ENCODE data around the gene TTLL3. TPM values are rescaled to one million over a fixed set of nuclear protein-coding genes. Genes with fewer than 3 reads are reported as not detected.
A peak's percentile ranks its signal among the peaks of the same experiment; 100 is the strongest.

Gene TTLL3
- total RNA-seq, 1 experiment from 2014 or later, result 3.1 TPM

- H3K36me3 ChIP-seq, result no peaks in the 10 kb centered on the region
Observed at GRCh38 chr3:9818666-9819335, 8.7 kb downstream of the TTLL3 start.

GRCh38 chr3:9820543-9820942, 10.5 kb downstream of the TTLL3 start:
- H3K27me3 ChIP-seq, result no peaks in the 10 kb centered on the region
- H3K36me3 ChIP-seq, result no peaks in the 10 kb centered on the region
- H3K9me3 ChIP-seq, result no peaks in the 10 kb centered on the region
- DNase-seq, result no peak
- H3K4me3 ChIP-seq, result no peak overlapping the region

More at GRCh38 chr3:9818666-9819335, 8.7 kb downstream of the TTLL3 start:
- no peaks in the 10 kb centered on the region for H3K9me3 ChIP-seq
- no peaks in the 10 kb centered on the region for H3K27me3 ChIP-seq
- H3K4me3 ChIP-seq, result no peak overlapping the region
- DNase-seq, result no peak

DNA sequence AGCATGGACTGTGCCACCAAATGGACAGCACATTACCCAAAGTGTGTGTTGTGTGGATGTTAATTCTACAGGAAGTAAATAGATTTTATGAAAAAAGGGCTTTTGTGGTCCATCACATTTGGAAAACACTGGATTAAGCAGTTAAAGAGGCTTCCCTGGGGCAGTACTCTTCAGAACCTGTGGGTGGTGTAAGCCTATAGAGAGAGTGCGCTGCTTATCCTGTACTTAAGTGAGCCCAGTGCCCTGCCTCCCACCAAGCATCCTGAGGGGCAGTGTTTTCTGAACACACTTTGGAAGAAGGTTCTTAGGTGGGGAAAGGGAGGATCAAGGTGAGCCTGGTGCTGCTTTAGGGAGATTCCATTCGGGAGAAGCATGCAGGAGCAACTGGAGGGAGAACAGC, 10.9 kb downstream of the TTLL3 start:
- no peaks in the 10 kb centered on the region for H3K27me3 ChIP-seq
- H3K36me3 ChIP-seq, result no peaks in the 10 kb centered on the region
- H3K9me3 ChIP-seq, result no peaks in the 10 kb centered on the region
- no peak for DNase-seq
- H3K4me3 ChIP-seq, result no peak overlapping the region

GRCh38 chr3:9825451-9826040, 15.5 kb downstream of the TTLL3 start:
- Histone ChIP-seq H3K4me3 (no peak overlapping the region), H3K27me3 (no peaks in the 10 kb centered on the region), H3K9me3 (no peaks in the 10 kb centered on the region), H3K36me3 (no peaks in the 10 kb centered on the region)
- no peak for DNase-seq

DNA sequence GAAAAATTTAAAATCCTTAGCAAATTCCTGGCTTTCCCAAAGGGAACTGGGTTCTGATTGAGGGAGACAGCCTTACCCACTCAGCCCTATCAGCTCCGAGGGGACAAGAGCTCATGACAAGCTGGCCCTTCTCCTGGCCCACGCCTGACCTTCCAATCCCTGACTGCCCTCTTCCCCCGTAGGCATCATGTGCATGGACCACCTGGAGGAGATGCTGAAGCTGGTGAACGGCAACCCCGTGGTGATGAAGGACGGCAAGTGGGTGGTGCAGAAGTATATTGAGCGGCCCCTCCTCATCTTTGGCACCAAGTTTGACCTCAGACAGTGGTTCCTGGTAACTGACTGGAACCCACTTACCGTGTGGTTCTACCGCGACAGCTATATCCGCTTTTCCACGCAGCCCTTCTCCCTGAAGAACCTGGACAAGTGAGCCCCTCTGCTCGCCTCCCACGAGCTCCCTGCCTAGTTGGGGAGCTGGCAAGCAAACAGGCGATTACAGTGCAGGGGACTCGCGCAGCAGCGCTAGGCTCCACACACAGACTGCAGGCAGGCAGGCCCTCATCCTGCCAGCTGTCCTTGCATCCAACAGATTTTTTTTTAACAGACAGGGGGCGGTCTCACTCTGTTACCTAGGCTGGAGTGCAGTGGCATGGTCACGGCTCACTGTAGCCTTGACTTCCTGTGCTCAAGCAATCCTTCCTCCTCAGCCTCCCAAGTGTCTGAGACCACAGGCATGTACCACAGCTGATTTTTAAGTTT, 16.9 kb downstream of the TTLL3 start:
- no peaks in the 10 kb centered on the region for H3K27me3 ChIP-seq
- DNase-seq, result no peak

GRCh38 chr3:9828801-9829755, 19.0 kb downstream of the TTLL3 start:
- H3K9me3 ChIP-seq, result no peaks in the 10 kb centered on the region
- DNase-seq, result no peak
- H3K4me3 ChIP-seq, result no peak overlapping the region
- no peaks in the 10 kb centered on the region for H3K27me3 ChIP-seq
- H3K36me3 ChIP-seq, result no peaks in the 10 kb centered on the region

More for the DNA sequence above, 16.9 kb downstream of the TTLL3 start:
- no peaks in the 10 kb centered on the region for H3K9me3 ChIP-seq
- H3K36me3 ChIP-seq, result no peaks in the 10 kb centered on the region
- no peak overlapping the region for H3K4me3 ChIP-seq

DNA sequence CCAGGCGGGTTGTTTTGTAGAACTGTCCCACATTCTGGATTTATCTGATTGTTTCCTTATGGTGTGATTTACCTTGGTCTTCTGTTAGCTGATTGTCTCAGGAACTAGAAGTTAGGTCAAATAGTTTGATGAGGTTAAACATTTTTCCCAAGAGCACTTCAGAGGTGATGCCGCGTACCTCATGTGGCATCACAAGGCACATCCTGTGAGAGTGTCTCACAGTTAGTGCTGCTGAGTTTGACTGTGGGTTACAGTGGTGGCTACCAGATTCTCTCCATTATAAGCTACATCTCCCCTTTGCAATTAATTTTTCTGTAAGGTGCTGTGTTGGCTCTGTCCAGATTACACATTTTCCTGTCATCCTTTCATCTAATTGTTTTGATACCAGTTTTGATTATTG, 21.2 kb downstream of the TTLL3 start:
- Histone ChIP-seq H3K9me3 (no peaks in the 10 kb centered on the region), H3K36me3 (no peaks in the 10 kb centered on the region), H3K27me3 (no peaks in the 10 kb centered on the region), H3K4me3 (no peak overlapping the region)
- DNase-seq, result no peak

GRCh38 chr3:9833078-9833477, 23.0 kb downstream of the TTLL3 start:
- no peak for DNase-seq
- Histone ChIP-seq H3K9me3 (no peaks in the 10 kb centered on the region), H3K4me3 (no peak overlapping the region), H3K36me3 (no peaks in the 10 kb centered on the region), H3K27me3 (no peaks in the 10 kb centered on the region)

DNA sequence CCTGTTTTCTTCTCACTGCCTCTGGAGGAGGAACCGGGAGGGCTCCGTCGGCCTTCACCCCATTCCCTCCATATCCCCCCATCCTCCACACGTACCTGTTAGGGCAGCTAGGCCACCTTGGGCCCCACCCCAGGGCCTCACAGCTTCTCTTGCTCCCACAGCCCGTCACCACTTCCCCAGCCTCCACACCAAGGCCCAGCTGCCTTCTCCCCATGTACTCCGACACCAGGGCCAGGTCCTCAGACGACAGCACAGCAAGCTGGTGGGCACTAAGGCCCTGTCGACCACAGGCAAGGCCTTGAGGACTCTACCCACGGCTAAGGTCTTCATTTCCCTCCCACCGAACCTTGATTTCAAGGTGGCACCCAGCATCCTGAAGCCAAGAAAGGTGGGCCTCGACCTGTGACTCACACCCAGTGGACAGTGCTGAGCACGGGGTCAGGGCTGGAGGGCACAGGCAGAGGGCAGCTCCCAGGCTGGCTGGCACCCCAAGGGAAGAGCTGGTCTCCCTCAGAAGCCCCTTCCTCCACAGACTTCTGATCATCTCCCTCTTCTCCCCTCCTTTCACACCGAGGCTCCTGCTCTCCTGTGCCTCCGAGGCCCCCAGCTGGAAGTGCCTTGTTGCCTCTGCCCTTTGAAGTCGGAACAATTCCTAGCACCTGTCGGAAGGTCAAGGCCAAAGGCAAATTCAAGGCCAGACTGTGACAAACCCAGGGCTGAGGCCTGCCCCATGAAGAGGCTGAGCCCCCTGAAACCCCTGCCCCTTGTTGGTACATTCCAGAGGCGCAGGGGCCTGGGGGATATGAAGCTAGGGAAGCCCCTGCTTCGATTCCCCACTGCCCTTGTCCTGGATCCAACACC, 24.7 kb downstream of the TTLL3 start:
- Histone ChIP-seq H3K27me3 (no peaks in the 10 kb centered on the region), H3K9me3 (no peaks in the 10 kb centered on the region), H3K36me3 (no peaks in the 10 kb centered on the region), H3K4me3 (no peak overlapping the region)
- no peak for DNase-seq

- DNase-seq, result no peak
- Histone ChIP-seq H3K27me3 (no peaks in the 10 kb centered on the region), H3K4me3 (no peak overlapping the region), H3K9me3 (no peaks in the 10 kb centered on the region), H3K36me3 (0 out of 2 replicates have a peak, but pooled peaks cover 5% of the 10 kb centered on the region)
Observed at GRCh38 chr3:9837701-9838582, 27.9 kb downstream of the TTLL3 start.

DNA sequence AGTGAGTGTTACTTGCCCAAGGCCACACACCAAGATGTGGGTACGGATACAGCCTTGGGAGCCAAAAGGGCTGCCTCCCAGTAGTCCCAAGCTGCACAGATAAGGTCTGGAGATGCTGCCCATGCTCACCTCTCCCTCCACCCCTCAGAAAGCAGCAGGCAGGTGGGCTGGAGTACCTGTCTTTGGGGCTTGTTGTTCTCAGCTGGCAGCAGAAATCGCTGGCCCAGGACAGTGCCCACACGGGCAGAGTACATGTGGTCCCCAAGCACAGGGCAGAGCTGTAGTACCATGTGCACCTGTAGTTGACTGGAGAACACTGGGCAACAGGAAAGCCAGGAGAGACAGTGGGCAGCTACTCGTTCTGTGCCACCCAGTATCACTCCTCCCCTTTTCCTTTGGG, 28.8 kb downstream of the TTLL3 start:
- Histone ChIP-seq H3K36me3 (0 out of 2 replicates have a peak, but pooled peaks cover 5% of the 10 kb centered on the region), H3K27me3 (no peaks in the 10 kb centered on the region), H3K9me3 (no peaks in the 10 kb centered on the region), H3K4me3 (no peak overlapping the region)
- no peak for DNase-seq

GRCh38 chr3:9841015-9841414, 31.0 kb downstream of the TTLL3 start:
- no peaks in the 10 kb centered on the region for H3K27me3 ChIP-seq
- no peaks in the 10 kb centered on the region for H3K9me3 ChIP-seq
- H3K4me3 ChIP-seq, result no peak overlapping the region
- DNase-seq, result no peak
- H3K36me3 ChIP-seq, result 0 out of 2 replicates have a peak, but pooled peaks cover 5% of the 10 kb centered on the region

GRCh38 chr3:9843715-9844438, 33.8 kb downstream of the TTLL3 start, which contains the start of gene RPUSD3:
RPUSD3 (minus strand) TSS chr3:9844008; CDS start chr3:9843990, 18 bp downstream.
- Histone ChIP-seq H3K9me3 (no peaks in the 10 kb centered on the region), H3K4me3 (peak within 1 kb of the TSS; percentile 63), H3K36me3 (0 out of 2 replicates have a peak, but pooled peaks cover 5% of the 10 kb centered on the region), H3K27me3 (no peaks in the 10 kb centered on the region)
- peak; percentile 90 for DNase-seq

DNA sequence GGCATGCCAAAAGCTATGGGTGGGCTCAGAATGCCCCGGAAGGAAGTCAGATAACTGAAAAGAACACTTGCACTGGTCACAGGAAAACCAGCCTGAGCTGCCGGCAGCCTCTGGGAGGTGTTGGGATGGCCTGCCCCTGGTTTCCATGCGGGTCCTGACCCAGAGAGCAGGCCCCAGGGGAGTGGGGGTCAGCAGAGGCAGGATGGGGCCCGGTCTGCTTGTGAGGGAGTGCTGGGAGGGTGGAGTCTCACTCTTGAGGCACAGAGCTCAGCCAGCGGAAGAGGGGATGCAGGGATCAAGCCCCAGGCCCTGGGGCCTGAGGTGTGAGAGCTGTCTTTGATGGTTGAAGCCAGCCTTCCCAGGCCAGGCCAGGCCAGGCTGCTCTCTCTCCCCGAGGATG, 36.2 kb downstream of the TTLL3 start:
- H3K27me3 ChIP-seq, result no peaks in the 10 kb centered on the region
- H3K36me3 ChIP-seq, result 0 out of 2 replicates have a peak, but pooled peaks cover 3% of the 10 kb centered on the region
- no peak overlapping the region for H3K4me3 ChIP-seq
- H3K9me3 ChIP-seq, result no peaks in the 10 kb centered on the region
- no peak for DNase-seq
